Activated naive CD8-positive, alpha-beta T cell treated with anti-CD3 and anti-CD28 coated beads for 36 hours (primary cell): Measurements from ENCODE around the gene HNRNPA1. TPM values are rescaled to one million over a fixed set of nuclear protein-coding genes. Genes with fewer than 3 reads are reported as not detected.
A peak's percentile ranks its signal among the peaks of the same experiment; 100 is the strongest.
"Not testable (repeated sequence)": the region's sequence is repeated elsewhere in the genome, so short reads cannot be mapped to it uniquely, and the experiment has no call there.

Experiments
- DNase-seq: peaks from one replicate; pipeline ENCODE4 v3.0.0; 2021
- H3K27ac Mint-ChIP-seq: one replicate; pipeline ENCODE4 v1.8.0; 2022; ENCODE audit warnings: mild to moderate bottlenecking, moderate library complexity, mixed read lengths
- H3K27me3 Mint-ChIP-seq: one replicate; pipeline ENCODE4 v1.8.0; 2022; ENCODE audit warnings: mild to moderate bottlenecking, mixed read lengths
- H3K36me3 Mint-ChIP-seq: one replicate; pipeline ENCODE4 v1.8.0; 2021; ENCODE audit warnings: mild to moderate bottlenecking, mixed read lengths
- H3K4me1 Mint-ChIP-seq: one replicate; pipeline ENCODE4 v1.8.0; 2021; ENCODE audit warnings: mixed read lengths
- H3K4me3 Mint-ChIP-seq: one replicate; pipeline ENCODE4 v1.8.0; 2022; ENCODE audit warnings: mild to moderate bottlenecking, moderate library complexity, mixed read lengths
- H3K9me3 Mint-ChIP-seq: one replicate; pipeline ENCODE4 v1.8.0; 2022; ENCODE audit warnings: mixed read lengths
- total RNA-seq, 2 experiments: library from RNA; stranded (reverse); gene quantifications; one replicate each; pipeline ENCODE4 v1.2.3, GENCODE V29; 2021

HNRNPA1 gene
- total RNA-seq: 1,000 to 10,000 TPM; 2,335 to 2,367 TPM

- H3K36me3 Mint-ChIP-seq: peaks cover 8% of the 10 kb centered on the region
- no peaks in the 10 kb centered on the region for H3K9me3 Mint-ChIP-seq
- DNase-seq: peak; percentile 92
- no peak within 1 kb of the TSS for H3K4me3 Mint-ChIP-seq
- peaks cover 62% of the 10 kb centered on the region for H3K4me1 Mint-ChIP-seq
- H3K27ac Mint-ChIP-seq: no peak within 1 kb of the TSS
- H3K27me3 Mint-ChIP-seq: peaks cover 15% of the 10 kb centered on the region
Measured at GRCh38 chr12:54280468-54281260, at the start of gene HNRNPA1. HNRNPA1 (plus strand) TSS chr12:54280726; CDS start chr12:54280808, 82 bp downstream.

- not testable (repeated sequence) for H3K36me3 Mint-ChIP-seq, H3K4me3 Mint-ChIP-seq, H3K9me3 Mint-ChIP-seq, H3K27ac Mint-ChIP-seq, DNase-seq, H3K27me3 Mint-ChIP-seq, H3K4me1 Mint-ChIP-seq
Measured at GRCh38 chr12:54231269-54231668, 49.3 kb upstream of the HNRNPA1 start.

GRCh38 chr12:54232790-54233189 is 47.7 kb upstream of the HNRNPA1 start:
- Mint-ChIP-seq H3K4me1 (peaks cover 2% of the 10 kb centered on the region), H3K4me3 (no peak overlapping the region), H3K9me3 (no peaks in the 10 kb centered on the region), H3K27me3 (no peaks in the 10 kb centered on the region), H3K27ac (no peak overlapping the region), H3K36me3 (peaks cover 9% of the 10 kb centered on the region)
- DNase-seq: no peak

GRCh38 chr12:54238531-54238930 is 42.0 kb upstream of the HNRNPA1 start:
- H3K36me3 Mint-ChIP-seq: peaks cover 17% of the 10 kb centered on the region
- H3K27me3 Mint-ChIP-seq: no peaks in the 10 kb centered on the region

GRCh38 chr12:54239620-54240019 is 40.9 kb upstream of the HNRNPA1 start:
- no peaks in the 10 kb centered on the region for H3K27me3 Mint-ChIP-seq
- no peak overlapping the region for H3K4me3 Mint-ChIP-seq
- no peak for DNase-seq
- H3K9me3 Mint-ChIP-seq: no peaks in the 10 kb centered on the region
- H3K36me3 Mint-ChIP-seq: peaks cover 17% of the 10 kb centered on the region
- peaks cover 12% of the 10 kb centered on the region for H3K4me1 Mint-ChIP-seq
- H3K27ac Mint-ChIP-seq: no peak overlapping the region

More at GRCh38 chr12:54238531-54238930, 42.0 kb upstream of the HNRNPA1 start:
- Mint-ChIP-seq H3K4me1 (peaks cover 12% of the 10 kb centered on the region), H3K27ac (no peak overlapping the region), H3K4me3 (no peak overlapping the region), H3K9me3 (no peaks in the 10 kb centered on the region)
- DNase-seq: no peak

- Mint-ChIP-seq H3K4me1 (peaks cover 12% of the 10 kb centered on the region), H3K9me3 (no peaks in the 10 kb centered on the region), H3K36me3 (peaks cover 18% of the 10 kb centered on the region), H3K27ac (no peak overlapping the region), H3K27me3 (no peaks in the 10 kb centered on the region), H3K4me3 (no peak overlapping the region)
- no peak for DNase-seq
Measured at GRCh38 chr12:54240129-54240528, 40.4 kb upstream of the HNRNPA1 start.

GRCh38 chr12:54240971-54241588 is 39.4 kb upstream of the HNRNPA1 start:
- H3K27me3 Mint-ChIP-seq: no peaks in the 10 kb centered on the region
- no peaks in the 10 kb centered on the region for H3K9me3 Mint-ChIP-seq
- H3K36me3 Mint-ChIP-seq: peaks cover 16% of the 10 kb centered on the region
- no peak overlapping the region for H3K4me3 Mint-ChIP-seq
- H3K4me1 Mint-ChIP-seq: peaks cover 12% of the 10 kb centered on the region
- DNase-seq: no peak
- peak overlapping the region; percentile 50 for H3K27ac Mint-ChIP-seq

- Mint-ChIP-seq H3K27me3 (no peaks in the 10 kb centered on the region), H3K27ac (no peak overlapping the region), H3K4me3 (no peak overlapping the region), H3K36me3 (peaks cover 28% of the 10 kb centered on the region), H3K4me1 (peaks cover 14% of the 10 kb centered on the region), H3K9me3 (no peaks in the 10 kb centered on the region)
- DNase-seq: no peak
Measured at GRCh38 chr12:54246011-54246641, 34.4 kb upstream of the HNRNPA1 start.

GRCh38 chr12:54249489-54249888 is 31.0 kb upstream of the HNRNPA1 start:
- no peak overlapping the region for H3K4me3 Mint-ChIP-seq
- H3K27ac Mint-ChIP-seq: no peak overlapping the region
- no peak for DNase-seq
- H3K27me3 Mint-ChIP-seq: no peaks in the 10 kb centered on the region
- no peaks in the 10 kb centered on the region for H3K9me3 Mint-ChIP-seq
- H3K36me3 Mint-ChIP-seq: peaks cover 25% of the 10 kb centered on the region
- peaks cover 10% of the 10 kb centered on the region for H3K4me1 Mint-ChIP-seq

- no peak for DNase-seq
- no peak overlapping the region for H3K4me3 Mint-ChIP-seq
- H3K36me3 Mint-ChIP-seq: peaks cover 33% of the 10 kb centered on the region
- peaks cover 10% of the 10 kb centered on the region for H3K4me1 Mint-ChIP-seq
- no peaks in the 10 kb centered on the region for H3K9me3 Mint-ChIP-seq
- no peak overlapping the region for H3K27ac Mint-ChIP-seq
- no peaks in the 10 kb centered on the region for H3K27me3 Mint-ChIP-seq
Measured at GRCh38 chr12:54251667-54252284, 28.8 kb upstream of the HNRNPA1 start.

- no peak overlapping the region for H3K27ac Mint-ChIP-seq
- H3K36me3 Mint-ChIP-seq: peaks cover 35% of the 10 kb centered on the region
- H3K9me3 Mint-ChIP-seq: no peaks in the 10 kb centered on the region
- H3K27me3 Mint-ChIP-seq: no peaks in the 10 kb centered on the region
- no peak overlapping the region for H3K4me3 Mint-ChIP-seq
- no peak for DNase-seq
- peaks cover 13% of the 10 kb centered on the region for H3K4me1 Mint-ChIP-seq
Measured at GRCh38 chr12:54253240-54253639, 27.3 kb upstream of the HNRNPA1 start.

- Mint-ChIP-seq H3K4me3 (no peak overlapping the region), H3K27ac (no peak overlapping the region), H3K27me3 (no peaks in the 10 kb centered on the region), H3K4me1 (peaks cover 20% of the 10 kb centered on the region), H3K9me3 (no peaks in the 10 kb centered on the region), H3K36me3 (peaks cover 19% of the 10 kb centered on the region)
- DNase-seq: no peak
Measured at GRCh38 chr12:54257332-54257731, 23.2 kb upstream of the HNRNPA1 start.

- peak overlapping the region; percentile 41 for H3K4me3 Mint-ChIP-seq
- no peaks in the 10 kb centered on the region for H3K9me3 Mint-ChIP-seq
- H3K27ac Mint-ChIP-seq: no peak overlapping the region
- DNase-seq: no peak
- H3K4me1 Mint-ChIP-seq: peaks cover 22% of the 10 kb centered on the region
- no peaks in the 10 kb centered on the region for H3K27me3 Mint-ChIP-seq
- peaks cover 16% of the 10 kb centered on the region for H3K36me3 Mint-ChIP-seq
Measured at GRCh38 chr12:54258201-54258681, 22.3 kb upstream of the HNRNPA1 start.

GRCh38 chr12:54259194-54260011 is 21.1 kb upstream of the HNRNPA1 start:
- Mint-ChIP-seq H3K36me3 (peaks cover 15% of the 10 kb centered on the region), H3K4me1 (peaks cover 22% of the 10 kb centered on the region), H3K9me3 (no peaks in the 10 kb centered on the region), H3K27me3 (no peaks in the 10 kb centered on the region), H3K4me3 (peak overlapping the region; percentile 82), H3K27ac (peak overlapping the region; percentile 82)
- peak; percentile 83 for DNase-seq
